ENCODE data around the gene SERINC5. TPM values are rescaled to one million over a fixed set of nuclear protein-coding genes. Genes with fewer than 3 reads are reported as not detected.

SERINC5 gene
- total RNA-seq, 2 experiments from 2014 or later: 115 to 123 TPM

DNA sequence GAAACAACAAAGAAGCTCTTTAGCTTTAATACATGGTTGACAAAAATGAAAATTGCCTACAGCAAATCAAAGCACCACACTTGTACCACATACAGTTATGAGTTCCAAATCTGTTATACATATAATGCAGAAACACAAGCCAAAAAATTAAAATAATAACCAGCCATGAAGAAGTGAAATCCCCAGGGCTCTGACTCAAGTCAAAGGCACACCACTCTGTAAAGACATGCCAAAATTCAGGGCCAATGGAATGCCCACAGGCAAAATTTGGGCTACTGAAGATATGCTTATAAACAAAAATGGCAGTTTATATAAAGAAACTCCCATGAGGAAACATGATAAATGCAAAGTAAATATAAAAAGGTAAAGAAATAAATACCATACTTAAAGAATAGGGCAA, 191.7 kb downstream of the SERINC5 start:
- Mint-ChIP-seq H3K36me3 (ENCODE audit: low read depth) (peaks cover 21% of the 10 kb centered on the region), H3K9me3 (no peaks in the 10 kb centered on the region), H3K27me3 (no peaks in the 10 kb centered on the region), H3K4me3 (no peak overlapping the region), H3K27ac (no peak overlapping the region), H3K4me1 (ENCODE audit: low read depth) (no peaks in the 10 kb centered on the region)
- intact Hi-C loops (cut with DNase I, micrococcal nuclease): no loop called here
- Histone ChIP-seq H3K27me3 (ENCODE audit: control insufficient read depth in 1 of 2, insufficient read depth in 2 of 2, low read length in 2 of 2) (no peaks in the 10 kb centered on the region), H3K4me1 (ENCODE audit: insufficient read depth, low read length) (no peaks in the 10 kb centered on the region), H3K4me3 (ENCODE audit: low read length) (no peak overlapping the region), H3K9me3 (ENCODE audit: control insufficient read depth in 1 of 2, insufficient read depth in 1 of 2, low read length in 2 of 2) (no peaks in the 10 kb centered on the region), H3K36me3 (ENCODE audit: insufficient read depth, low read length) (no peaks in the 10 kb centered on the region), H3K27ac (ENCODE audit: low read depth in 1 of 2, low read length in 2 of 2) (no peak overlapping the region)
- POLR2A ChIA-PET: no interaction called here
- DNase-seq (no peak), ATAC-seq (ENCODE audit: poor library complexity) (no peak)
- CTCF ChIA-PET: no interaction called here
- TF ChIP-seq, protein P1, sequence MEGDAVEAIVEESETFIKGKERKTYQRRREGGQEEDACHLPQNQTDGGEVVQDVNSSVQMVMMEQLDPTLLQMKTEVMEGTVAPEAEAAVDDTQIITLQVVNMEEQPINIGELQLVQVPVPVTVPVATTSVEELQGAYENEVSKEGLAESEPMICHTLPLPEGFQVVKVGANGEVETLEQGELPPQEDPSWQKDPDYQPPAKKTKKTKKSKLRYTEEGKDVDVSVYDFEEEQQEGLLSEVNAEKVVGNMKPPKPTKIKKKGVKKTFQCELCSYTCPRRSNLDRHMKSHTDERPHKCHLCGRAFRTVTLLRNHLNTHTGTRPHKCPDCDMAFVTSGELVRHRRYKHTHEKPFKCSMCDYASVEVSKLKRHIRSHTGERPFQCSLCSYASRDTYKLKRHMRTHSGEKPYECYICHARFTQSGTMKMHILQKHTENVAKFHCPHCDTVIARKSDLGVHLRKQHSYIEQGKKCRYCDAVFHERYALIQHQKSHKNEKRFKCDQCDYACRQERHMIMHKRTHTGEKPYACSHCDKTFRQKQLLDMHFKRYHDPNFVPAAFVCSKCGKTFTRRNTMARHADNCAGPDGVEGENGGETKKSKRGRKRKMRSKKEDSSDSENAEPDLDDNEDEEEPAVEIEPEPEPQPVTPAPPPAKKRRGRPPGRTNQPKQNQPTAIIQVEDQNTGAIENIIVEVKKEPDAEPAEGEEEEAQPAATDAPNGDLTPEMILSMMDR (IDR thresholded peaks at IDR 0.05): no peak

Other genes with a start within 250 kb of the SERINC5 start
- under 1 TPM; 0.47 to 0.85 TPM for gene THBS4, start 220.7 kb downstream of the SERINC5 start, total RNA-seq
- gene SPZ1, start 64.0 kb upstream of the SERINC5 start, total RNA-seq: not detected
- 1 to 10 TPM; 7.5 to 7.9 TPM for gene ZFYVE16, start 152.0 kb upstream of the SERINC5 start, total RNA-seq
- under 1 TPM; 0.33 to 0.61 TPM for gene FAM151B, start 232.1 kb upstream of the SERINC5 start, total RNA-seq

All from CD4-positive, alpha-beta T cell (primary cell).